LNCAP (cell line): ENCODE results near the gene CABP4.

Source experiments
- TF ChIP-seq, protein P1 (sequence below): fragments of 450-650 bp; IDR thresholded peaks from 2 replicates; pipeline ENCODE4 v1.5.1; 2017; ENCODE audit warnings: mild to moderate bottlenecking

CABP4 gene

DNA sequence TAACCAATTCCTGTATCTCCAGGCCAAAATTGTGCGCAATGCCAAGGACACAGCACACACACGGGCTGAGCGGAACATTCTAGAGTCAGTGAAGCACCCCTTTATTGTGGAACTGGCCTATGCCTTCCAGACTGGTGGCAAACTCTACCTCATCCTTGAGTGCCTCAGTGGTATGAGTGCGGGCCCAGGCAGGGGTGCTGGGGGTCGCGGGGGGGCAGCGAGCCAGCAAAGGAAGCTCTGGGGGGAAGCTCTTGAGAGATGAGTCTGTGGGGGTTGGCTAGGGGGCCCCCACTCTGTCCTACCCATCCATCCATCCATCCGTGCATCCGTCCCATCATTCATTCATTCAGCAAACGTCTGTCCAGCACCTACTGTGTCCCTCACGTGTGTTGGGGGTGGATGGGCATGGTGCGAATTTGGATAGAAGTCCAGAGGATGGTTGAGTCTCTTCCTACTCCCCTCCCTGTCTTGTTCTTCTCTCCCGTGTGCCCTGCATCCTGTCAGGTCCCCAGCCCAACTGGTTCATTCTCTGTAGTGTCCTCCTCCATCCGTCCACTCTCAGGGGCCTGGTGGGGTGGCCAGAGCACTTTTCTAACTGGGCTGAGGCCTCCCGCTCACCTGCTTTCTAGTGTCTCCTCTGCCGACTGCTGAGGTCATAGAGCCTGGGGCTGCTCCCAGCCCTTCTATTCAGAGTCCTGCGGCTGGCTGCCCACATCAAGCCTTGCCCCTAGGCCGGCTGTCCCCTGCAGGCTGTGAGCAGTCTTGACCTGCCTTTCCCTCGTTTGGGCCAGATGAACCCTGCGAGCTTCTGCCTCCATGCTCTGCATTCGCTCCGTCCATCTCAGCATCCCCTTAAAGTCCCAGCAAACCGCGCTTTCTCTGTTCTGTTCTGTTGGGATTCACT lies 23.6 kb upstream of the CABP4 start:
- TF ChIP-seq, protein P1, sequence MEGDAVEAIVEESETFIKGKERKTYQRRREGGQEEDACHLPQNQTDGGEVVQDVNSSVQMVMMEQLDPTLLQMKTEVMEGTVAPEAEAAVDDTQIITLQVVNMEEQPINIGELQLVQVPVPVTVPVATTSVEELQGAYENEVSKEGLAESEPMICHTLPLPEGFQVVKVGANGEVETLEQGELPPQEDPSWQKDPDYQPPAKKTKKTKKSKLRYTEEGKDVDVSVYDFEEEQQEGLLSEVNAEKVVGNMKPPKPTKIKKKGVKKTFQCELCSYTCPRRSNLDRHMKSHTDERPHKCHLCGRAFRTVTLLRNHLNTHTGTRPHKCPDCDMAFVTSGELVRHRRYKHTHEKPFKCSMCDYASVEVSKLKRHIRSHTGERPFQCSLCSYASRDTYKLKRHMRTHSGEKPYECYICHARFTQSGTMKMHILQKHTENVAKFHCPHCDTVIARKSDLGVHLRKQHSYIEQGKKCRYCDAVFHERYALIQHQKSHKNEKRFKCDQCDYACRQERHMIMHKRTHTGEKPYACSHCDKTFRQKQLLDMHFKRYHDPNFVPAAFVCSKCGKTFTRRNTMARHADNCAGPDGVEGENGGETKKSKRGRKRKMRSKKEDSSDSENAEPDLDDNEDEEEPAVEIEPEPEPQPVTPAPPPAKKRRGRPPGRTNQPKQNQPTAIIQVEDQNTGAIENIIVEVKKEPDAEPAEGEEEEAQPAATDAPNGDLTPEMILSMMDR = no peak

DNA sequence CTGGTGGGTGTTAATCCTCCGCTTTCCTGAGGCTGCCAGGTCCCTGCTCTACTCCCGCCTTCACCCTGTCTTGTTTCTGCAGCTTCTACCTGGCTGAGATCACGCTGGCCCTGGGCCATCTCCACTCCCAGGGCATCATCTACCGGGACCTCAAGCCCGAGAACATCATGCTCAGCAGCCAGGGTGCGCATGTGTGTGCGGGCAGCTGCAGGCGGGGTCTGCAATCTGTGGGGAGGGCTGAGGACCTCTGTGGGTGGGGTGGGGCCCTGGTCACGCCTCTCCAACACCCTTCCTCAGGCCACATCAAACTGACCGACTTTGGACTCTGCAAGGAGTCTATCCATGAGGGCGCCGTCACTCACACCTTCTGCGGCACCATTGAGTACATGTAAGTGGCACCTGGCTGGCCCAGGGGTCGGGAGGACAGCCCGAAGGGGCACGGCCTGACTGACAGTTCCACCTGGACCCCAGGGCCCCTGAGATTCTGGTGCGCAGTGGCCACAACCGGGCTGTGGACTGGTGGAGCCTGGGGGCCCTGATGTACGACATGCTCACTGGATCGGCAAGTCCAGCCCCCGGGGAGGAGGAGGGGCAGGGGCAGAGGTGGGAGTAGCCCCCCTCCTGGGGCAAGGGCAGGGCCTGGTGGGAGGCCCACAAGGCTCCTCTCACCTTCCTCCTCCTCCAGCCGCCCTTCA lies 22.4 kb upstream of the CABP4 start:
- TF ChIP-seq, protein P1 = no peak

DNA sequence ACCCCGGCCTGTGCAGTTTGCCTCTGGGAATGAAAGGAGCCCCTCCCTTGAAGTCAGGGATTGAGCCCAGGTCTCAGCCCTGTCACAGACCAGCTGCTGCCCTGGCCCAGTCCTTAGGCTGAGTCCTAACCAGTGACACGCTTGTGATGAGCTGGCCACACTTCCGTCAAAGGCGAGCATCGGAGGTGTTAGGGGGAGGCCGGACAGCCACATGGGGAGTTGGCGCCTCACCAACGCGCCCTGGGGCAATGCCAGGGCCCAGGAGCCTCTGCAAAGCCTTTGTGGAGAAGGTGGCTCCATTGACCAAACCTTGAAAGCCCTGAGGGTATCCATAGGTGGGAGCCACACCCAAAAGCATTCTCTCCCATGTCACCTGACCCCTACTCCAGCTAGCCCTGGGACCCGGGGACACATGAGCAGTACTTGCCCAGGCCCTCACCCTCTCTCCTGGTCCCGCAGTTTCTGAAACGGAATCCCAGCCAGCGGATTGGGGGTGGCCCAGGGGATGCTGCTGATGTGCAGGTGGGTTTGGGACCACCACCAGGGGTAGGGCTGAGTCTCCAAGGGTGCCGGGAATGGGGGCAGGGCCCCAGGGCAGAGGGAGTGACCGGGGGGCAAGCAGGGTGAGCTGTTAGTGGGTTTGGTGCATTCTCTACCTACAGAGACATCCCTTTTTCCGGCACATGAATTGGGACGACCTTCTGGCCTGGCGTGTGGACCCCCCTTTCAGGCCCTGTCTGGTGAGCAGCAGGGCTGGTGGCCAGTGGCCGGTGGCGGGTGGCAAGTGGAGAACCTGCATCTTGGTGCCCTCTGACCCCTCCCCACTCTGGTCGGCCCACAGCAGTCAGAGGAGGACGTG lies 21.4 kb upstream of the CABP4 start:
- TF ChIP-seq, protein P1 = no peak

DNA sequence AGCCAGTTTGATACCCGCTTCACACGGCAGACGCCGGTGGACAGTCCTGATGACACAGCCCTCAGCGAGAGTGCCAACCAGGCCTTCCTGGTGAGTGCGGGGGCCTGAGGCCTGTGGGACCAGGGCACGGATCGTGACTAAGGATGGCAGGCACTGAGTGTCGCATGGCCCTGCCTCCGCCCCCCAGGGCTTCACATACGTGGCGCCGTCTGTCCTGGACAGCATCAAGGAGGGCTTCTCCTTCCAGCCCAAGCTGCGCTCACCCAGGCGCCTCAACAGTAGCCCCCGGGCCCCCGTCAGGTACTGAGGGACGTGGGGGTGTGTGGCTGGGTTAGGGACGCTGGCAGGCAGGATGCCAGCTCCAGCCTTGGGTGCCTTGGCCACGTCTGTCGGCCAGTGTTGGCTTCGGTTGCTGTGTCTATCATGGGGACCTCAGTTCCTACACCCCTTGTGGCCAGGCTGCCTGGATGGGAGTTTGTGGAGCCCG lies 20.7 kb upstream of the CABP4 start:
- TF ChIP-seq, protein P1 = no peak

DNA sequence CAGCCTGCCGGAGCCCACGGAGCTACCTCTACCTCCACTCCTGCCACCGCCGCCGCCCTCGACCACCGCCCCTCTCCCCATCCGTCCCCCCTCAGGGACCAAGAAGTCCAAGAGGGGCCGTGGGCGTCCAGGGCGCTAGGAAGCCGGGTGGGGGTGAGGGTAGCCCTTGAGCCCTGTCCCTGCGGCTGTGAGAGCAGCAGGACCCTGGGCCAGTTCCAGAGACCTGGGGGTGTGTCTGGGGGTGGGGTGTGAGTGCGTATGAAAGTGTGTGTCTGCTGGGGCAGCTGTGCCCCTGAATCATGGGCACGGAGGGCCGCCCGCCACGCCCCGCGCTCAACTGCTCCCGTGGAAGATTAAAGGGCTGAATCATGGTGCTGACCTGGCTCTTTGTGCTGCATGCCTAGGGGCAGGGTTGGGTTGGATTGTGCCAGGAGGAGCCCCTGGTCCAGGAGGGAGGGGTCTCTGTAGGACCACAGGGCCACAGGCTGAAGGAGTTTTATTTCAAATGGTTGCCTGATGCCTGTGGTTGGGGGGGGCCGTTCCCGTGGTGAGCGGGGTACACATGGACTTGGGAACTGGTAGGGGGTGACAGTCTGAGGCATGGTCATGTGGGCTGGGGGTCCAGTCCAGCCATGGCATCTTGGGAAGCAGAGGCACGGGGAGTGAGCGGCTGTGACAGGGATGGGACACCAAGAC lies 20.0 kb upstream of the CABP4 start:
- TF ChIP-seq, protein P1 = no peak

DNA sequence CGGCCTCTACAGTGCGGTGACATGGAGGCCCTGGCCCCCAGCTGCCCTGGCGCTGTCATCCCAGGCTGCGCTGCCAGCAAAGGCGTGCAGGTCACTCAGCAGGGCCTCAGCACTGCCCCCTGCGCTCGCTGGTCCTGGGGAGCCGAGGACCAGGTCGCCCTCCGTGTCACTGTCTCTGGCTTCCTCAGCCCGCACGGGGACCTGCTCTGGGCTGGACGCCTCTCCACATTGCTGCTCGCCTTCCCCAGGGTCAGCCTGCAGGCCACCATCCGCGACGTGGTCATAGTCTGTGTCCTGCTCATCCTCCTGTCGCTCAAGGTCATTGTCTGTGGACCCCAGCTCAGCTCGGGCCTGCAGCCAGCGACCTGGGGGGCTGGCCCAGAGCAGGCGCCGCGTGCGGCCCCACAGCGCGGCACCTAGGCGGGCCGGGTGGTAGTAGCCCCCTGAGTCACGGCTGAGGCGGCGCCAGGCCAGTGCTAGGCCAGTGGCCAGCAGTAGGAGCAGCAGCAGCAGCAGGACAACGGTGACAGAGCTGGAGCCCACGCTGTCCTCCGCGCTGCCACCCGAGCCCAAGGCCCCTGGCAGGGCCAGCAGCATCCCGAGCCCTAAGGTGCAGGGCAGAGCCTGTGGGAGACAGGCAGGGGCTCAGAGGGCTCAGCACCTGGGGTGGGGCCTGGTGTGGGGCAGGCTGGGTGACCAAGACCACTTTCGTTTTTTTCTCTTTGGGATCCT lies 19.3 kb upstream of the CABP4 start:
- TF ChIP-seq, protein P1 = no peak
